Stomach (tissue), 4 donors: ENCODE results near the gene PHF21B.

ENCODE experiments used
- POLR2A ChIP-seq, 4 donors: fragments of 450-650 bp; IDR thresholded peaks; one replicate each; pipeline ENCODE4 v1.6.1; 2016; ENCODE audit warnings: antibody characterized with exemption in 4 of 4, control low read depth in 2 of 4, mild to moderate bottlenecking in 1 of 4, moderate library complexity in 1 of 4
- POLR2AphosphoS5 ChIP-seq, 3 donors: sonication (generic); formaldehyde crosslinking; IDR thresholded peaks; one replicate each; pipeline ENCODE4 v1.6.1; 2016; ENCODE audit warnings: antibody characterized with exemption in 3 of 3

DNA sequence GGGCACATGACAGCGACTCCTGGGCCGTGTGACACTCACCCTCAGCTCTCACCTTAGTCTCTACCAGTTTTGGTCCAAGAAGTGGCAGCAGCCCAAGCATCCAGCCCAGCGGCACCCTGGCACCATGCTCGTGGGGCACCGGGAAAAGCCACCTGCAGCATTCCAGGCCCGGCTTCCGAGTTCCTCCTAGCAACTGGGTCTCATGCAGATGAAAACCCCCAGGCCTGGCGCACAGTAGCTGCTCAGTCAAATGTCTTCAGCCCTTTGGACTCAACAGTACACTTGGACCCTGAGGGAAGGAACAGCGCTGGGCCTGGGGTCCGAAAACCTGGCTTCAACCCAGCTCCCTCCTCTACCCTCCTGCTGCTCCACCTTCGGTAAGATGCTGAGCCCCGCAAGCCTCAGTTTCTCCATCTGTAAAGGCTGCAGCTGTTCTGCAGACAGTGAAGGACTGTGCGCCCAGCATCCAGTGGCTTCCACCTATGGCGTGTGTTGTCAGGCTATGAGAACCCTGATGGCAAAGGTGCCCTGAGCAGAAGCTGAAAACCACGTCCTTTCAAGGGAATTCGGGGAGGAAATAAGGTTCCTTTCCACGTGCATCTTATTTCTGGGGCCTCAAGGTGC, 66.0 kb downstream of the PHF21B start:
- TF ChIP-seq POLR2AphosphoS5 (IDR thresholded peaks at IDR 0.05) (no peak), POLR2A (IDR thresholded peaks at IDR 0.05) (no peak)
